ENCODE data around the gene NXPH3.
"Not testable (repeated sequence)": the region's sequence is repeated elsewhere in the genome, so short reads cannot be mapped to it uniquely, and the experiment has no call there.

NXPH3 gene

DNA sequence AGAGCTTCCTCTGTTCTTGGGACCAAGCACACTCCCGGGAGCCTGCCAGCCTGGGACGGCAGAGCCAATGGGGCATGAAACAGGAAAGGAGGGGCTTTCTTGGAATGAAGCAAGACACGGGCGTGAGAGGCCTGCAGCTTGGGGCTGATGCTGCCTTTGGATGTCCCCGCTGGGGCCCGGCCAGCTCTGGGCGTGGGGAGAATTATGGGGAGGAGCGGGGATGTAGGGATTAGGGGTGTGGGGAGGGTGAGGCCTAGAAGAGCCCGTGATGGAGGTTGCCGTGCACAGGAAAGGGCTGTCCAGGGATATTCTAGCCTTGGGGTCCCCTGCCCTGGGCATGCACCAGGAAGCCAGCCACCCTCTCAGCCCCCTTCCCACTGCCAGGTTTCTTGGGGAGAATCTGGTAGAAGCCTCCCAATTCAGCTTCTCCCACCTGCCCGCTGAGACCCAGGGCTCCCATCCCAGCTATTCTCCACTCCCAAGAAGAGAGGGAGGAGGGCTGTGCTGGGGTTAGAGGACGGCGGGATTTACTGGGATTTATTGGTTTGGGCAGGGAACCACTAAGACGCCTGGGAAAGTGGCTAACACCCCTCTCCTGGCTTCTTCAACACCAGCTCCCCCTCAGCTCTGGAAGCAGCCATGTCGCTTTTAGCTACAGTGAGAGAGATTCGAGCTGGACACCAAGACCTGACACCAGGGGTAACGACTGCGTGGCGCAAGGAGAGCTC is 20.0 kb upstream of the NXPH3 start:
- no peak for DNase-seq

DNA sequence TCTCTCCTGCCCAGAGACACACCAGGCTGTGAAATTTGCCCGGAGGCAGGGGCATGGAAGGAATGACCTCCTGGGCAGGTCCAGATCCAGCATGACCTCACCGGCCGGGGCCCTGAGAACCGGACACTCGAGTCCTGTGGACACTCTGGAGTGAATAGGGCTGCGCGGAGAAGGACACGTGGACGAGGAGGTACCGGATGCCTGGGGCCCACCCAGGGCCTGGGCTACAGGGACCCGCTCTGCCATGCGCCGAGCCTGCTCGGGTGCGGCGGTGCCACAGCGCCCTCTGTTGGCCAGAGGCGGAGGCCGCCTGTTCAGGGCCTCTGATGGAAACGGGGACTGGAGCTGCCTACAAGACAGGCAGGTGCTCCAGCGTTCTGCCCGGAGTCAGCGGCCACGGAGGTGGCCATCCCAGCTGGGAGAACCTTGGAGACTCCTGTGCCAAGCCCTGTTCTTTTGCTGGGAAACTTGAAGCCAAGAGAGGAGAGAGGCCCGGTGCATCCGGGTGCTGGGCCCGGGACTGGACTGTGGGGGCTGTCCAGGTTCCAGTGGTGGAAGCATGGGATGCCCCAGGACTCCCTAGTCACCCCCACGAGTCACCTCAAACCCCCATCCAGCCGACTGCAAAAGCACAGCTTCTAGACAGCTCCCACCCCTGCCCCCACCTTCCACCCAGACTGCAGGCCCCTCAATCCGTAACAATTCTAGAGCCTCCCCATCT is 19.3 kb upstream of the NXPH3 start:
- peak; percentile 76 for DNase-seq

DNA sequence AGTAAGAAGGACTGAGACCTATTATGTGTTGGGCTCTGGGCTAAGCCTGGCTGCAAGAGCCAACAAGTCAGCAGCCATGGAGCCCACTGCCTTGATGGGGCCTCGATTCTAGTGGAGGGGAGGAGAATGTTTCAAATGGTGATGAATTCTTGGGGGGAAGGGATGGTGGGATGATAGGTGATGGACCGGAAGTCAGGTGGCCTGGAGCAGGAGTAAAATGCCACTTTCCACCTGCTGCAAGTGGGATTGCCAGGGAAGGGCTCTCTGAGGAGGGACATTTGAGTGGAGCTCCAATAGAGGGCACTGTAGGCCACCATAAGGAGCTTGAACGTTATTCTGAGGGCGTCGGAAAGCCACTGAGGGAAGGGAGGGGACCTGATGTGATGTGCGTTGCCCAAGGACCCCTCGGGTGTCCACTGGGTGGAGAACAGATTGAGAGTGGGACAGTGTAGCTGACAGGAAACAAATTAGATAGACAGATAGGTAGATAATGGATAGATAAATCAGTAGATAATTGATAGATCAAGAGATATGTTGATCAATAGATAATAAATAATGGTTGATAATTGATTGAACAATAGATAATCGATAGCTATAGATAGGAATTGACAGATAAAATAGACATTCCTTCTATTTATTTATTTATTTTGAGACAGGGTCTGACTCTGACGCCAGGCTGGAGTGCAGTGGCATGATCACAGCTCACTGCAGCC is 18.2 kb upstream of the NXPH3 start:
- DNase-seq = peak; percentile 69

DNA sequence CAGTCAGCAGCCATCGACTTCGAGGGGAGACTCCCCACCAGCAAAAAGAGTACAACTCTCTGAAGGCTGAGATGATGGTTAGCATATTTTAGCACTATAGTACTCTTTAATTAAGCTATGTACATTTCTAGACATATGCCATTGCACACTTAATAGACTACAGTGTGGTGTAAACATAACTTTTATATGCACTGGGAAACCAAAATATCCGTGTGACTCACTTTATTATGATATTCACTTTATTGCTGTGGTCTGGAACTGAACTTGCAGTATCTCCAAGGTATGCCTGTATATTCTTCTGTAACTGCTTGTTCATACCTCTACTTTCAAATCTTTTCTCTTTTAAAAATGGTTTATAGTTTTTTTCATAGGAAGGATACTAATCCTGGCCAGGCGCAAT is 11.0 kb upstream of the NXPH3 start:
- no peak for DNase-seq

DNA sequence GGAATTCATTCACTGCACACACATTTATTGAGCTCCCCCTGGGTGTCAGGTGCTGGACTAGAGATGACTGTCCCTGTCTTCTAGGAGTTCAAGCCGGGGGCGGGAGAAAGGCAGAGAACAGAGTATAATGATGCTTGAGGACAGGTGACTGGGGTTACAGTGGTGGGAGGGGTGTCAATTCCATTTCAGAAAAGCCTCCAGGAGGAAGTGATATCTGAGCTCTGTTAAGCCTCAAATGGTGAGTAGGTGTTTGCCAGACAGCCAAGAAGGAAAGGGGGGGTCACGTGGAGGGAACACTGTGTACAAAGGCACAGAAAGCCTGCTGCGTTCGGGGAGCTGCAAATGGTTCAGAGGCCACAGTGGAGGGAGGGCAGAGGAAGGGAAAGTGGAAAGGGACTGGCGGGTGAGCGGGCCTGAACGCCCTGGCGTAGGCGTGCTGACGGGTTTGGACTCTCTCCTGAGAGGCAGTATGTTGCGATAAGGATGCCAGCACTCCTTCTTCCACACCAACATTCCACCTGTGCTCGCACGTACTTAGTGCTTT is 9.7 kb upstream of the NXPH3 start:
- peak; percentile 22 for DNase-seq

DNA sequence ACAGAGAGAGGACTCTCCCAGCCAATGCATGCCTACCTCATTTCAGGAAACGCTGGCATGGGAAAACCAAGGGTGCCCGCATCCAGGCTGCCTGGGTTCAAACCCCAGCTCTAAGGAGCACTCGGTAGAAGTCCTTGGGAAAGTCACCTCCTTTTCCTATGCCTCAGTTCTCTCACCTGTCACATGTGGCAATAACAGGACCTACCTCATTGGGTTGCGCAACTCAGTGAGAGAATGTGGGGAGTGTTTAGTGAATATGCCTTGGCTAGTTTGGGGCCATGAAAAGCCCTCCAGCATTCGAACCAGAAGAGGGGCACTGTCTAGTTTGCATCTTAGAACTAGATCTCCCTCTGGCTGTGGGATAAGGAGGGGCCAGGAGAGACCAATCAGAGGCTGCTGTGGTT is 9.0 kb upstream of the NXPH3 start:
- DNase-seq = no peak

DNA sequence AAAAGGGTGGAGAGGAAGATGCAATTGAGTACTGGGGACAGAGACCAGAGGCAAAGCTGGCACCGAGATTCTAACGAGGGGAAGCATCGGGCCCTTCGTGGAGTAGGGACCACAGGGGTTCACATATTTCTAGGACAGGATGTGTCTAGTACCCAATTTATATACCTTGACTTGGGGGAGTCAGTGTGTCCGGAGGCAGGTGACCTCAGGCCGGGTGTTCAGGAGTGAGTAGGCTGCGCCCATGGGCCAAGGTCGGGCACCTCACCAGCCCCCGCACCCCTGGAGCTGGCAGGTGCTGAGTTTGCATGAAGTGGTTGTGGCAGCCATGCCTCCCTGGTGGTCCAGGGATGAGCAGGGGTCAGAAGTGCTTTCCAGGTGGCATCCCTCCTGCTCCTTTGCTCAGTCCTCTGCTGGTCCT is 8.6 kb upstream of the NXPH3 start:
- no peak for DNase-seq

DNA sequence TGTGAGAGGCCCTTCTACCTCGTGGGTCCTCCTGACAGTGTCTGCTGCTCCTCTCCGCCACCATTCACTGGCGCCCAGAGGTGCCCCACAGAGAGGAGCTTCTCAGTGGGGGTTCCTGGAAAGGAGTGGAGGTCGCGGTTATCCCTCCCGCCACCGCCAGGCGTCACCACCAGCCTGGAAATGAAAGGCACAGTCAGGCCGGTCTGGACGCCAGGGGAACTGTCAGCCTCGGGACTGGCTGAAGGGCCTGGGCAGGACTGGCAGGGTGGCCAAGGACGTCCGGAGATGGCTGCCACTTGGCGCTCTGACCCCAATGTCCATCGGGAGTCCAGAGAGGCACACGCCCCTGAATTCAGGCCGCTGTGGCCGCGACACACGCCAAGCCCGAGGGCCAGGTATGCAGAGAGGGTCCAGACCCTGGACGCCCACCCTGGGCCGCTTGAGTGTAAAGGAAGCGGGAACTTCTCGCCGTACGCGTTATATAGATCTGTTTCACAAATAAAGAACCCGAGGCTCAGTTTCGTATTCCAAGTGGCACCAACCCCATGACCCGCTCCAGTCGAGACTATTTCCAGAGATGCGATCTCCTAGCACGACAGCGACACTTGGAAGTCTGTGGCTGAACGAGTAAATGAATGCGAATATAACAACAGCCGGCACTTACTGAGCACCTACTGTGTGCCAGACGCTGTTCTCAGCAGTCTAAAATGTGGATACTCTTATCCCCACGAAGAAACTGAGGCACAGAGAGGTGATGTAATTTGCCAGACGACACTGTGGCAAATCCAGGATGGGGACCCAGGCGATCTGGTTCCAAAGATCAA is 7.6 kb upstream of the NXPH3 start:
- DNase-seq = peak; percentile 79

DNA sequence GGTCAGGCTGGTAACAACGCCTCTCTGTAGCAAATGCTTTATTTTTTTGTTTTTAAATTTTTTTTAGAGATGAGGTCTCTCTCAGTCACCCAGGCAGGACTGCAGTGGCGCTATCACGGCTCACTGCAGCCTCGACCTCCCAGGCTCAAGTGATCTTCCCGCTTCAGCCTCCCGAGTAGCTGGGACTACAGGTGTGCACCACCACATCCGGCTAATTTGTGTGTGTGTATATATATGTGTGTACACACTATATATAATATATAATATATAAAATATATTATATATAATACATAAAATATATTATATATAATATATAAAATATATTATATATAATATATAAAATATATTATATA is 7.0 kb upstream of the NXPH3 start:
- DNase-seq = not testable (repeated sequence)

DNA sequence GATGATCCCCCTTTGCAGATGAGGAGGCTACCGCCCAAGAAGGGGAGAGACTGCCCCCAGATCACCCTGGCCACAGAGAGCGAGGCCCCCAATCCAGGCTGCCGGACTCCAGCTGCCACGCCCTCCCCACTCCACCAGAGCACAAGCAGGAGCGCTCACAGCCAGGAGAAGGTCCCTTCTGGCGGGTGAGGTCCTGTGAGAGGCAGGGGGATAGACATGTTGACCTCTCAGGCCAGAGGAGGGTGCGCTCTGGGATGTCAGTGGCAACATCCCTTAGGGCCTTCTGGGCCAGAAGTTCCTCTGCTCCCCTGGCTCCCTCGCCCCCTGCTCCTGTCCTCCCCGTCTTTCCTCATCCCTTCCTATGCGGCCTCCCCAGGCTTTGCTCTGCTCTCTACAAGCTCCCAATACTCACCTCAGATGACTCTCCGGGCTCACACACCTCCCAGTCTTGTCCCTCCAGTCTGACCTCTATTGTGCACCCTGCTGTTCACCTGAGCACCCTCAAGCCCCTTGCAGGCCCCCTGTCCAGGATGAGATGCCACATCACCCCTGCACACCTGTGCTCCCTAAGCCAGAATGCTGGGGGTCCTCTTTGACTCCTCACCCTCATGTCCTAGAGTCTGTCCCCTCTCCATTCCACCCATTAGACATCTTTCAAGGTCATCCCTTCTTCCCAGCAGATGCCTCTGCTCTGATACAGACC is 5.0 kb upstream of the NXPH3 start:
- no peak for DNase-seq

DNA sequence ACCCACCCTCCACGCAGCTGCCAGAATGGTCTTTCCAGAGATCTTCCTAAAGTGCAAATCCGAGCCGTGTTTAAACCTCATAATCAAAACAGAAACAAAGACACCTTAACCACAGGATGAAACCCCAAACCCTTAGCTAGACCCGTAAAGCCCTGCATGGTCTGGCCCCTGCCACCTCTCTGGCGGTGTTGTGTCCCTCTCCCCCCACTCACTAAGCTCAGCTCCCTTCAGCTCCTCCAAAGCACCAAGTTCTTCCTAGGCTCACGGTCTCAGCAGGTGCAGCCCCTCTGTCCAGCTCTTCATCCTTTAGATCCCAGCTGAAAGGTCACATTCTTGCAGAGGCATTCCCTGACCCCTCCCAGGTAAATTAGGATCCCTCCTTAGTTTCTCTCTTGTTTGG is 4.4 kb upstream of the NXPH3 start:
- DNase-seq = no peak

DNA sequence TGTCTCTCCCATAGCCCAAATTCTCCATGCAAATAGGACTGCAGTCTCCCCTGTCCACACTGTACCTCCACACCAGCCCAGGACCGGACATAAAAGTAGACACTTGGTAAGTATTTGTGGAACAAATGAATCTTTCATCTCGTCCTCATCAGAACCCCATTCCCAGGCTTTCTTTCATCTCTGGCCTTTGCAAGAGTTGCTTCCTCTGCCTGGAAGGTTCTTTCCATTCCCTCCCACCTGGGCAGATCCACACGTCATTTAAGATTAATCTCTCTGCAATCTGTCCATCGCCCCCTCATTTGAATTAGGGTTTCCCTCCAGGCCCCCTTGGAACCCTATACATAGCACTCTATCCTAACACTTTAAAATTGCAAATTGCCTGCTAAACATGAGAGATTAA is 3.9 kb upstream of the NXPH3 start:
- no peak for DNase-seq

DNA sequence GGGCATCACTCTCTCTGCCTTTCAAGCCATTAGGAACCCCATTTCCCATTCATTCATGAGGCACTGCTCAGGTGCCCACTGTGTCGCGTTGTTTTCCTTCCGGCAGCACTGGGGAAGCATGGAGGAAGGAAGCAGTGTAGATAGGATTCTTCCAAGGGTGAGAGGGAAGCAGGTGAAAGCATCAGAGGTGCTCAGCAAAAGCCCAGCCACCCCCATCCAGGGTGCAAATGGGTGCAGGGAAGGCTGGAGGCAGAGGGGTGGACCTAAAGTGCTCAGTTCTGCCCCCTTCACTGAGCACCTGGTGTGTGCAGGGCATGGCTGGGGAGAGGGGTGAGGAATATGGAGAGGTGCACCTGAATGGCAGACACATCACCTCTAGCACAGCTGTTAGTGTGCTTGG is 3.4 kb upstream of the NXPH3 start:
- no peak for DNase-seq

DNA sequence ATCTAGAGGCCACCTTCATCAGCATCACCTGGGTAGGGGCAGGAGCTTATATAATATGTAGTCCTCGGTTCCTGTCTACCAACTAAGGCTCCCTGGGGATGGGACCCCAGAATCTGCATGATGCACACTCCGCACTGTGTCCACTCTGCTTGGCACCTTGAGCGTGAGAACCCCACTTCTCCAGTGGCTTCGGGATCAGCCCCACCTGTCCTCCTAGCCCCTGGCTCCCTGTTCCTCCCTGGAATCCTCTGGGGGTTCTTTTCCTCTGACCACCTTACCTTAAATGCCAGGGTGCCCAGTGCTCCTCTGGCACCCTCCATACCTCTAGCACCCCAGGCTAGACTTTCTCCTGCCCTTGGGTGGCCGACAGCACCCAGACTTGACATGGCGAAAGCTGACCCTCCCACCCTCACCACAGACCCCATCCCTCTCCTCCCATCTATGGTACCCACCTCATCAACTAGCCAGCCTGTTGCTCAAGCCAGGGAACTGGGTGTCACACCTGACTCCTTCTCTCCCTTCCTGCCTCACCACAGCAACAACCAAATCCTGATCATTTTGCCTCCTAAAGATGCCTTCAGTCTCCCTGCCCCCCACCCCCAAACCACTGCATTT is 2.8 kb upstream of the NXPH3 start:
- DNase-seq = no peak

DNA sequence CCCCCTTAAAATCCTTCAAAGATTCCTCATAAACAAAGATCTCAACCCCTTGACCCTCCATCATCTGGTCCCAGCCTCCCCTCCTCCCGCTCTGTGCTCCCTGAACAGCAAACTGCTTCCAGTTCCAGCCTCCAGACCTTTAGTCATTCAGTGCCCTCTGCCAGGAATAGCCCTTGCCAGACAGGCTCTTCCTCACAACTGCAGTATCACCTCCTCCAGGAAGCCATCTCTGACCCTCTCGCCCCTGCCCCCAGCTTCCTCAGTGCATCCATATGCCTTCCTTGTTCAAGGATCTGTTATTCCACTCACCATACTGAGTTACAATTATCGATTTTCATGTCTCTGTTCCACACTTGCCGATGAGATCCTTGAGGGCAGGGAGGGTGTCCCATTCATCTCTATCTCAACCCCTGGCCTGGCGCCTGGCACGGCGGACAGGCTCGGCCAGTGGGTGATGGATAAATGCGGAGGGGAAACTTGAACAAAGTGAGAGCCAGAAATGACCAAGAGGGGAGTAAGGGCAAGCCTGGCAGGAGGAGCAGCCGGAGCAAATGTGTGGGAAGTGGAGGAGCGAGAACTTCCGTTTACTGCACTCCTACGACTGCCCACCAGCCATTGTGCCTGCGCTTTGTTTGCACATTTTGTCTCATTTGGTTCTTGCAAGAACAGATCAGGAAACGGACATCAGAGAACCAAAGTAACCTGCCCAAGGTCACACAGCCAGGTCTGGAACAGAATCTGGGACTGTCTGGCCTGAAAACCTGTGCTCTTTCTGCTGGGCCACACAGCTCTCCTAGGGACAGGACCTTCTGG is 2.0 kb upstream of the NXPH3 start:
- no peak for DNase-seq

DNA sequence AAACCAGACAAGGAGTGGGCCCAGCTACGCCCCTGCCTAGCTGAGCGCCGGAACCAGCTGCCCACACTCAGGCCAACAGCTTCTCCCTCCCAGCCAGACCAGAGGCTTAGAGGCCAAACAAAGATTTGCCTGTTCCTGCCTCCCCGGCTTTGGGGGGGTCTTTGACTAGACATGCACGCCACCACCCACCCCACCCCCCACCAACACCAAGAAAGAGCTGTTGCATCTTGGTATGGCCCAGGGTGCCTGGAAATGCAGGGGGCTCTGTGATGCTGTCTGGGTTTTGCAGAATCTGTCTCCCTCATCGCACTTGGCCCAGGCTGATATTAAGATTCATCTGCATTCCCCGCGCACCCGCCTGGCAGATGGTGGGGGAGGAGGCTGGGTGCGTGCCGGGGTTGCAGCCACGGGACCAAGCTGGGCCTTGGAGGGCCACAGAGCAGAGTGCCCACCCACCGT is 1.3 kb upstream of the NXPH3 start:
- DNase-seq = no peak

DNA sequence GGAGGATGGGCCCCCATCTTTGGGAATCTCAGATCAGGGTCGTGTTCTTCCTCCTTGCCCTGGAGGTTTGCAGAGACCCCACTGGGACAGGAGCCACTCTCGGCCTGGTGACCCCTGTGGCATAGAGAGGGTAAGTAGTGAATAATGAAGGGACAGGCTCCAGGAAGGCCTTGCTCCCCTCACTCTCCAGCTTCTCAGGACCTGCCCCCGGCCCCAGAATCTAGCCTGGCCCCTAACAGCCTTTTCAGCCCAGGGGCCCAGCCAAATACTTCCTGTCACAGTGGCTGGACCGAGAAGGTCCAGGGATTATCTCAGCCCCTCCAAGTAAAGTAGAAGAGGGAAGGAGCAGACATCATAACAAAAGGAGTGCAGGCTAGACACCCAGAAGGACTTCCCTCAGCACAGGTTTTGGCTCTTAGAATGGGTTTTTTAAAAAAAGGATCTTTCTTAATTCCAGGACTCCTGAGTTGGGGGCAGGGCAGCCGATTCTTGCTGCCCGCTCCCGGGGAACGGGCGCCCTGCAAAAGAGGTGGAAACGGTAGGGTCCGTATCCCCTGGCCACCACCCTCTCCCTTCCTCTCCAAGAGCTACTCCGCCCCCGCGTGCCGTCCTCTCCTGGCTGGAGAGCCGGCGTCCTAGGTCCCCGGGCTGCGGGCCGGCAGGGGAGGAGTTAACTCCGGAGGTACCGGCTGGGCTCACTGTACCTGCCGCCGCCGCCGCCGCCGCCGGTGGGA is 559 bp upstream of the NXPH3 start:
- DNase-seq = no peak

DNA sequence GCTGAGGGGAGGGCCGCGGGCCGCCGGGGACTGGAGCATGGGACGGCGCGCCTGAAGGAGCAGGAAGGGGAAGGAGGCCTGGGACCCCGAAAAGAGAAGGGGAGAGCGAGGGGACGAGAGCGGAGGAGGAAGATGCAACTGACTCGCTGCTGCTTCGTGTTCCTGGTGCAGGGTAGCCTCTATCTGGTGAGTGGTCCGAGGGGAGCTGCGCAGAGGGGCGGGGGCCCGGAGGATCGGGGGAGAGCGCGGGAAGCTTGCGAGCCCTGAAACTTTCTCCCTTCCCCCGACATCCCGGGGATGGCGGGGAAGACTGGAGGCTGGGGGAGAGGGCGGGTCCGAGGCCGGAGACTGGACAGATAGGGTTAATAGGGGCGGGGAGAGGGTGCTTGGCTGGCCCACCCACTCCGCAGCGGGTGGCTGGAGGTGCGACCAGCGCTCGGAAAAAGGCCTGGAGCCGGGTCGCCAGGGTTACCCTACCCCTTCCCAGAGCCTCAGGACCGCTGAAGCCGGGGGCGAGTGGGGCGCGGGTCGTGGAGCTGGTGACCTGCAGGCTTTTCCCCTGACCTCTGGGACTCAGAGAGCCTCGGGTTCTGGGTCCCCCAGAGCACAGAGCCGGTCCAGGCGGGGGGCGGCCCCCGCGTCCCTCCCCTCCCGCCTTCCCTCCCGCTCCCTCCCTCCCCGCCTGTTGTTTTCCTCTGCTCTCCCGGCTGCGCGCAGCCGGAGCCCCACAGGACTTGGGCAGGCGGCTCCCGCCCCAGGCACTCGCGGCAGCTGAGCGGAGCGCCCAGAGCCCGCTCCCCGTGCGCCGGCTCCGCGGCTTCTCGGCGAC is 631 bp downstream of the NXPH3 start:
- peak; percentile 42 for DNase-seq

All from NCI-H1436 (cell line).